ENCODE results near the gene IFNL1. TPM values are rescaled to one million over a fixed set of nuclear protein-coding genes. Genes with fewer than 3 reads are reported as not detected.
"Not testable (repeated sequence)": the region's sequence is repeated elsewhere in the genome, so short reads cannot be mapped to it uniquely, and the experiment has no call there.

Gene IFNL1
- total RNA-seq, 1 experiment from 2014 or later, result 1.0 TPM

DNA sequence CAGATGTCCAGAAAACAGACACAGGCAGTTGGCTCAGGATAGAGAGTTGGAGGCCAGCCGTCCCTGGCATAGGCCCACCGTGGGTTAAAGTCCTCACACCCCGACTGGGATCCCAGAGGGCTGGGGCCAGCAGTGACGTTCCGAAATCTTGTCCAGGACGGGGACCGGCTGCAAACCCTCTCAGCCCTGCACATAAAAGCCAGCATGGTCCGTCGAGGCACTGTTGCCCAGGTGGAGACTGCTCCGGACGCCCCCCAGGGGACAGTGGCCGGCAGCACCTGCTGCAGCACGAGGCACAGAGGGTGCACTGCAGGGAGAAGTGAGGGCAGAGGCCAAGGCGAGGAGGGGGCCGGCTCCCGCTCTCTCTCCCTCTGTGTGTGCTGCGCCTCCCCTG lies 32.3 kb upstream of the IFNL1 start:
- no peaks in the 10 kb centered on the region for H3K36me3 Mint-ChIP-seq (ENCODE audit: insufficient read depth, unreplicated experiment)
- BruUV-seq (replicated peaks), result no TSS peak
- peaks cover 39% of the 10 kb centered on the region for H3K27me3 Mint-ChIP-seq (ENCODE audit: unreplicated experiment)
- TF ChIP-seq, protein P1, sequence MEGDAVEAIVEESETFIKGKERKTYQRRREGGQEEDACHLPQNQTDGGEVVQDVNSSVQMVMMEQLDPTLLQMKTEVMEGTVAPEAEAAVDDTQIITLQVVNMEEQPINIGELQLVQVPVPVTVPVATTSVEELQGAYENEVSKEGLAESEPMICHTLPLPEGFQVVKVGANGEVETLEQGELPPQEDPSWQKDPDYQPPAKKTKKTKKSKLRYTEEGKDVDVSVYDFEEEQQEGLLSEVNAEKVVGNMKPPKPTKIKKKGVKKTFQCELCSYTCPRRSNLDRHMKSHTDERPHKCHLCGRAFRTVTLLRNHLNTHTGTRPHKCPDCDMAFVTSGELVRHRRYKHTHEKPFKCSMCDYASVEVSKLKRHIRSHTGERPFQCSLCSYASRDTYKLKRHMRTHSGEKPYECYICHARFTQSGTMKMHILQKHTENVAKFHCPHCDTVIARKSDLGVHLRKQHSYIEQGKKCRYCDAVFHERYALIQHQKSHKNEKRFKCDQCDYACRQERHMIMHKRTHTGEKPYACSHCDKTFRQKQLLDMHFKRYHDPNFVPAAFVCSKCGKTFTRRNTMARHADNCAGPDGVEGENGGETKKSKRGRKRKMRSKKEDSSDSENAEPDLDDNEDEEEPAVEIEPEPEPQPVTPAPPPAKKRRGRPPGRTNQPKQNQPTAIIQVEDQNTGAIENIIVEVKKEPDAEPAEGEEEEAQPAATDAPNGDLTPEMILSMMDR (IDR thresholded peaks at IDR 0.05; ENCODE audit: unreplicated experiment), result no peak
- no peak for DNase-seq
- H3K27ac Mint-ChIP-seq (ENCODE audit: unreplicated experiment), result no peak overlapping the region
- no peaks in the 10 kb centered on the region for H3K9me3 Mint-ChIP-seq (ENCODE audit: low read depth, unreplicated experiment)
- intact Hi-C loops (cut with micrococcal nuclease; ENCODE audit: unreplicated experiment), result loop anchor here (10.0 kb wide), 1 partner anchor 49 kb away; no protein-coding TSS in a partner anchor
- no peak overlapping the region for H3K4me3 Mint-ChIP-seq (ENCODE audit: low read depth, unreplicated experiment)
- peaks cover 5% of the 10 kb centered on the region for H3K4me1 Mint-ChIP-seq (ENCODE audit: low read depth, unreplicated experiment)
- CTCF ChIA-PET, result no interaction called here

- BruUV-seq (replicated peaks), result no TSS peak
- H3K27me3 Mint-ChIP-seq (ENCODE audit: unreplicated experiment), result peaks cover 46% of the 10 kb centered on the region
Measured at GRCh38 chr19:39264306-39265290, 31.6 kb upstream of the IFNL1 start.

GRCh38 chr19:39265321-39265916 lies 30.8 kb upstream of the IFNL1 start:
- Mint-ChIP-seq H3K27me3 (ENCODE audit: unreplicated experiment) (peaks cover 54% of the 10 kb centered on the region), H3K27ac (ENCODE audit: unreplicated experiment) (no peak overlapping the region), H3K36me3 (ENCODE audit: insufficient read depth, unreplicated experiment) (no peaks in the 10 kb centered on the region), H3K4me3 (ENCODE audit: low read depth, unreplicated experiment) (no peak overlapping the region), H3K4me1 (ENCODE audit: low read depth, unreplicated experiment) (peaks cover 5% of the 10 kb centered on the region), H3K9me3 (ENCODE audit: low read depth, unreplicated experiment) (no peaks in the 10 kb centered on the region)
- TF ChIP-seq, protein P1 (IDR thresholded peaks at IDR 0.05; ENCODE audit: unreplicated experiment), result no peak
- DNase-seq, result no peak
- no TSS peak for BruUV-seq (replicated peaks)
- CTCF ChIA-PET, result no interaction called here
- intact Hi-C loops (cut with micrococcal nuclease; ENCODE audit: unreplicated experiment), result loop anchor here (10.0 kb wide), 1 partner anchor 51 kb away; no protein-coding TSS in a partner anchor

More at GRCh38 chr19:39264306-39265290, 31.6 kb upstream of the IFNL1 start:
- DNase-seq, result no peak
- H3K4me3 Mint-ChIP-seq (ENCODE audit: low read depth, unreplicated experiment), result no peak overlapping the region
- no peak overlapping the region for H3K27ac Mint-ChIP-seq (ENCODE audit: unreplicated experiment)
- CTCF ChIA-PET, result no interaction called here
- no peaks in the 10 kb centered on the region for H3K36me3 Mint-ChIP-seq (ENCODE audit: insufficient read depth, unreplicated experiment)
- peaks cover 5% of the 10 kb centered on the region for H3K4me1 Mint-ChIP-seq (ENCODE audit: low read depth, unreplicated experiment)
- H3K9me3 Mint-ChIP-seq (ENCODE audit: low read depth, unreplicated experiment), result no peaks in the 10 kb centered on the region
- TF ChIP-seq, protein P1 (IDR thresholded peaks at IDR 0.05; ENCODE audit: unreplicated experiment), result no peak
- intact Hi-C loops (cut with micrococcal nuclease; ENCODE audit: unreplicated experiment), result loop anchor here (10.0 kb wide), 1 partner anchor 50 kb away; no protein-coding TSS in a partner anchor

GRCh38 chr19:39268085-39268484 lies 28.1 kb upstream of the IFNL1 start, which contains the start of gene IFNL2:
IFNL2 (plus strand) TSS chr19:39268396; CDS start chr19:39268569, 173 bp downstream.
- peaks cover 49% of the 10 kb centered on the region for H3K27me3 Mint-ChIP-seq (ENCODE audit: unreplicated experiment)
- H3K4me3 Mint-ChIP-seq (ENCODE audit: low read depth, unreplicated experiment); CTCF ChIA-PET; DNase-seq; H3K9me3 Mint-ChIP-seq (ENCODE audit: low read depth, unreplicated experiment); BruUV-seq (replicated peaks); H3K36me3 Mint-ChIP-seq (ENCODE audit: insufficient read depth, unreplicated experiment); H3K27ac Mint-ChIP-seq (ENCODE audit: unreplicated experiment); H3K4me1 Mint-ChIP-seq (ENCODE audit: low read depth, unreplicated experiment): not testable (repeated sequence)
- intact Hi-C loops (cut with micrococcal nuclease; ENCODE audit: unreplicated experiment), result loop anchor here (10.0 kb wide), 1 partner anchor 53 kb away; no protein-coding TSS in a partner anchor

DNA sequence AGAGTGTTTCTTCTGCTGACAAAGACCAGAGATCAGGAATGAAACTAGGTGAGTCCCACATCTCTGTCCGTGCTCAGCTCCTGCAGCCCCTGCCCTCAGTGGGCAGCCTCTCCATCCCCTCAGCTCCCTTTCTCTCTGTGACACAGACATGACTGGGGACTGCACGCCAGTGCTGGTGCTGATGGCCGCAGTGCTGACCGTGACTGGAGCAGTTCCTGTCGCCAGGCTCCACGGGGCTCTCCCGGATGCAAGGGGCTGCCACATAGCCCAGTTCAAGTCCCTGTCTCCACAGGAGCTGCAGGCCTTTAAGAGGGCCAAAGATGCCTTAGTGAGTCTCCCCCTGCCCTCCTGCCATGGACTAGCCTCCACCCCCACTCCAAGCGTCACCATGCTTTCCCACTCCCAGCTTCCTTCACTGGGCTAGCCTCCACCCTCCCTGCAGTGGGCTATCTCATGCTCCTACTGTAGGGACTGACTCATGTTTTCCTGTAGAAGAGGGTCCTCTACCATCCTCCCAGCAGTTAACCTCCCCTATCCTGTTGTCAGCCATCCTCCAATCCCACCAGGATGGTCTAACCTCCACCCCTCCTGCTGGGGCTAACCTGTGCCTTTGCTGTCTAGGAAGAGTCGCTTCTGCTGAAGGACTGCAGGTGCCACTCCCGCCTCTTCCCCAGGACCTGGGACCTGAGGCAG lies 27.5 kb upstream of the IFNL1 start:
- H3K36me3 Mint-ChIP-seq (ENCODE audit: insufficient read depth, unreplicated experiment); CTCF ChIA-PET; H3K4me3 Mint-ChIP-seq (ENCODE audit: low read depth, unreplicated experiment); H3K4me1 Mint-ChIP-seq (ENCODE audit: low read depth, unreplicated experiment); H3K9me3 Mint-ChIP-seq (ENCODE audit: low read depth, unreplicated experiment); H3K27ac Mint-ChIP-seq (ENCODE audit: unreplicated experiment); DNase-seq; BruUV-seq (replicated peaks): not testable (repeated sequence)
- H3K27me3 Mint-ChIP-seq (ENCODE audit: unreplicated experiment), result peaks cover 43% of the 10 kb centered on the region
- intact Hi-C loops (cut with micrococcal nuclease; ENCODE audit: unreplicated experiment), result loop anchor here (10.0 kb wide), 1 partner anchor 54 kb away; no protein-coding TSS in a partner anchor

- H3K27ac Mint-ChIP-seq (ENCODE audit: unreplicated experiment); H3K4me1 Mint-ChIP-seq (ENCODE audit: low read depth, unreplicated experiment); H3K9me3 Mint-ChIP-seq (ENCODE audit: low read depth, unreplicated experiment); H3K4me3 Mint-ChIP-seq (ENCODE audit: low read depth, unreplicated experiment); H3K36me3 Mint-ChIP-seq (ENCODE audit: insufficient read depth, unreplicated experiment); CTCF ChIA-PET; BruUV-seq (replicated peaks); DNase-seq: not testable (repeated sequence)
- peaks cover 36% of the 10 kb centered on the region for H3K27me3 Mint-ChIP-seq (ENCODE audit: unreplicated experiment)
- intact Hi-C loops (cut with micrococcal nuclease; ENCODE audit: unreplicated experiment), result loop anchor here (10.0 kb wide), 1 partner anchor 55 kb away; no protein-coding TSS in a partner anchor
Measured at GRCh38 chr19:39269369-39269768, 26.8 kb upstream of the IFNL1 start.
